H1 (cell line): ENCODE data around the gene CD248. TPM values are rescaled to one million over a fixed set of nuclear protein-coding genes. Genes with fewer than 3 reads are reported as not detected.

Experiments used
- CREB1 ChIP-seq: IDR thresholded peaks from 2 replicates; pipeline ENCODE4 v1.6.1; 2012; ENCODE audit warnings: inconsistent platforms
- SP2 ChIP-seq: IDR thresholded peaks from 2 replicates; pipeline ENCODE4 v1.6.1; 2012; ENCODE audit warnings: mild to moderate bottlenecking, low read length, inconsistent platforms
- polyA plus RNA-seq, 7 experiments: library from polyadenylated mRNA; depleted of rRNA in 3 of 7; stranded (reverse) in 5 of 7; unstranded in 2 of 7; fragments of >200 nt in 5 of 7; fragments of 200-250 nt in 2 of 7; gene quantifications; 1 replicate in 5 of 7; 2 replicates in 1 of 7; 4 replicates in 1 of 7; pipeline versions ENCODE4 v1.2.1 to v1.2.3, GENCODE V29; 2011 to 2013; ENCODE audit warnings: missing spikeins in 2 of 7, mixed read lengths in 2 of 7
- total RNA-seq: library from RNA; stranded (reverse); fragmentation: NEBNext Ultra II Directional; extraction: Animal tissue kit (Norgen Biotek cat#: 25700); gene quantifications from 2 replicates; pipeline ENCODE4 v1.2.1, GENCODE V29; 2021
- TF ChIP-seq, protein P1 (sequence below): fragments of 300-600 bp; sonication (generic); IDR thresholded peaks from 2 replicates; pipeline ENCODE4 v1.7.1; 2012; ENCODE audit warnings: low read length, moderate library complexity, mild to moderate bottlenecking, inconsistent platforms; ENCODE audit not compliant: insufficient replicate concordance
- TF ChIP-seq, protein P2 (sequence below), 3 experiments: IDR thresholded peaks; 1 replicate in 2 of 3; 2 replicates in 1 of 3; pipeline versions ENCODE4 v1.5.1 to v1.6.1; 2011; ENCODE audit warnings: low read length in 3 of 3, mild to moderate bottlenecking in 3 of 3, inconsistent platforms in 2 of 3, low read depth in 1 of 3, moderate library complexity in 1 of 3; ENCODE audit not compliant: insufficient read depth in 1 of 3; ENCODE audit errors: control extremely low read depth in 1 of 3

Gene CD248
- total and polyA plus RNA-seq, 2 of the 8 experiments (the other 6 are each of a cell fraction or from before 2014, with no cell fraction given), result 2.7 to 3.9 TPM

DNA sequence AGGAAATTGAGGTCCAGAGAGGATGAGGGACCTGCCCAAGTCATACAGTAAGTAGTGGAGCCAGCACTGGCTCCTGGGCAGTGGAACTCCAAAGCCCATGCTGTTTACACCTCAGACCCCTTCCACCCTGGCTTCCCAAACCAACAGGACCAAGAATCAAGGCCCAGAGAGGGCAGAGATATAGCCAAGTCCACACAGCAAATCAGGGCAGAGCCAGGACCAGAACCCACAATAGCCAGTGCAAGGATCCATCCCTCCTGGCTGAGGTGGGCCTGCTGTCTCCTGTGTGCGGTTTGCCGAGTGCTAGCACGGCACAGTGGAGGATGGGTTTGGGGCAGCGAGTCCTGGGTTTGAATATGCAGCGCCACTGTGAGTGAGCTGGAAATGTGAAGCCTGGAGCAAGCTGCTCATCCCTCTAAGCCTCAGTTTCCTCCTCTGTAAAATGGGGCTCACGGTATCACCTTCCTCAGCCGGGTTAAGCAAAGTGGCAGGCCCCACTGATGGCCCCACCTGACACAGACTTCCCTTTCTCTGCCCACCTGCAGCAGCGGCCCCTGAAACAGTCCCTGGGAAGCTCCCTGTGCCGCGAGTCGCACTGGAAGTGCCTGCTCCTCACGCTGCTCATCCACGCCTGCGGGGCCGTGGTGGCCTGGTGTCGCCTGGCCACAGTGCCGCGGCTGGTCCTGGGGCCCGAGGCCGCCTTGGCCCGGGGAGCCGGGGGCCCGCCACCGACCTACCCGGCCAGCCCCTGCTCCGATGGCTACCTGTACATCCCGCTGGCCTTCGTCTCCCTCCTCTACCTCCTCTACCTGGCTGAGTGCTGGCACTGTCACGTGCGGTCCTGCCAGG lies 22.8 kb downstream of the CD248 start (continued):
- TF ChIP-seq, protein P1, sequence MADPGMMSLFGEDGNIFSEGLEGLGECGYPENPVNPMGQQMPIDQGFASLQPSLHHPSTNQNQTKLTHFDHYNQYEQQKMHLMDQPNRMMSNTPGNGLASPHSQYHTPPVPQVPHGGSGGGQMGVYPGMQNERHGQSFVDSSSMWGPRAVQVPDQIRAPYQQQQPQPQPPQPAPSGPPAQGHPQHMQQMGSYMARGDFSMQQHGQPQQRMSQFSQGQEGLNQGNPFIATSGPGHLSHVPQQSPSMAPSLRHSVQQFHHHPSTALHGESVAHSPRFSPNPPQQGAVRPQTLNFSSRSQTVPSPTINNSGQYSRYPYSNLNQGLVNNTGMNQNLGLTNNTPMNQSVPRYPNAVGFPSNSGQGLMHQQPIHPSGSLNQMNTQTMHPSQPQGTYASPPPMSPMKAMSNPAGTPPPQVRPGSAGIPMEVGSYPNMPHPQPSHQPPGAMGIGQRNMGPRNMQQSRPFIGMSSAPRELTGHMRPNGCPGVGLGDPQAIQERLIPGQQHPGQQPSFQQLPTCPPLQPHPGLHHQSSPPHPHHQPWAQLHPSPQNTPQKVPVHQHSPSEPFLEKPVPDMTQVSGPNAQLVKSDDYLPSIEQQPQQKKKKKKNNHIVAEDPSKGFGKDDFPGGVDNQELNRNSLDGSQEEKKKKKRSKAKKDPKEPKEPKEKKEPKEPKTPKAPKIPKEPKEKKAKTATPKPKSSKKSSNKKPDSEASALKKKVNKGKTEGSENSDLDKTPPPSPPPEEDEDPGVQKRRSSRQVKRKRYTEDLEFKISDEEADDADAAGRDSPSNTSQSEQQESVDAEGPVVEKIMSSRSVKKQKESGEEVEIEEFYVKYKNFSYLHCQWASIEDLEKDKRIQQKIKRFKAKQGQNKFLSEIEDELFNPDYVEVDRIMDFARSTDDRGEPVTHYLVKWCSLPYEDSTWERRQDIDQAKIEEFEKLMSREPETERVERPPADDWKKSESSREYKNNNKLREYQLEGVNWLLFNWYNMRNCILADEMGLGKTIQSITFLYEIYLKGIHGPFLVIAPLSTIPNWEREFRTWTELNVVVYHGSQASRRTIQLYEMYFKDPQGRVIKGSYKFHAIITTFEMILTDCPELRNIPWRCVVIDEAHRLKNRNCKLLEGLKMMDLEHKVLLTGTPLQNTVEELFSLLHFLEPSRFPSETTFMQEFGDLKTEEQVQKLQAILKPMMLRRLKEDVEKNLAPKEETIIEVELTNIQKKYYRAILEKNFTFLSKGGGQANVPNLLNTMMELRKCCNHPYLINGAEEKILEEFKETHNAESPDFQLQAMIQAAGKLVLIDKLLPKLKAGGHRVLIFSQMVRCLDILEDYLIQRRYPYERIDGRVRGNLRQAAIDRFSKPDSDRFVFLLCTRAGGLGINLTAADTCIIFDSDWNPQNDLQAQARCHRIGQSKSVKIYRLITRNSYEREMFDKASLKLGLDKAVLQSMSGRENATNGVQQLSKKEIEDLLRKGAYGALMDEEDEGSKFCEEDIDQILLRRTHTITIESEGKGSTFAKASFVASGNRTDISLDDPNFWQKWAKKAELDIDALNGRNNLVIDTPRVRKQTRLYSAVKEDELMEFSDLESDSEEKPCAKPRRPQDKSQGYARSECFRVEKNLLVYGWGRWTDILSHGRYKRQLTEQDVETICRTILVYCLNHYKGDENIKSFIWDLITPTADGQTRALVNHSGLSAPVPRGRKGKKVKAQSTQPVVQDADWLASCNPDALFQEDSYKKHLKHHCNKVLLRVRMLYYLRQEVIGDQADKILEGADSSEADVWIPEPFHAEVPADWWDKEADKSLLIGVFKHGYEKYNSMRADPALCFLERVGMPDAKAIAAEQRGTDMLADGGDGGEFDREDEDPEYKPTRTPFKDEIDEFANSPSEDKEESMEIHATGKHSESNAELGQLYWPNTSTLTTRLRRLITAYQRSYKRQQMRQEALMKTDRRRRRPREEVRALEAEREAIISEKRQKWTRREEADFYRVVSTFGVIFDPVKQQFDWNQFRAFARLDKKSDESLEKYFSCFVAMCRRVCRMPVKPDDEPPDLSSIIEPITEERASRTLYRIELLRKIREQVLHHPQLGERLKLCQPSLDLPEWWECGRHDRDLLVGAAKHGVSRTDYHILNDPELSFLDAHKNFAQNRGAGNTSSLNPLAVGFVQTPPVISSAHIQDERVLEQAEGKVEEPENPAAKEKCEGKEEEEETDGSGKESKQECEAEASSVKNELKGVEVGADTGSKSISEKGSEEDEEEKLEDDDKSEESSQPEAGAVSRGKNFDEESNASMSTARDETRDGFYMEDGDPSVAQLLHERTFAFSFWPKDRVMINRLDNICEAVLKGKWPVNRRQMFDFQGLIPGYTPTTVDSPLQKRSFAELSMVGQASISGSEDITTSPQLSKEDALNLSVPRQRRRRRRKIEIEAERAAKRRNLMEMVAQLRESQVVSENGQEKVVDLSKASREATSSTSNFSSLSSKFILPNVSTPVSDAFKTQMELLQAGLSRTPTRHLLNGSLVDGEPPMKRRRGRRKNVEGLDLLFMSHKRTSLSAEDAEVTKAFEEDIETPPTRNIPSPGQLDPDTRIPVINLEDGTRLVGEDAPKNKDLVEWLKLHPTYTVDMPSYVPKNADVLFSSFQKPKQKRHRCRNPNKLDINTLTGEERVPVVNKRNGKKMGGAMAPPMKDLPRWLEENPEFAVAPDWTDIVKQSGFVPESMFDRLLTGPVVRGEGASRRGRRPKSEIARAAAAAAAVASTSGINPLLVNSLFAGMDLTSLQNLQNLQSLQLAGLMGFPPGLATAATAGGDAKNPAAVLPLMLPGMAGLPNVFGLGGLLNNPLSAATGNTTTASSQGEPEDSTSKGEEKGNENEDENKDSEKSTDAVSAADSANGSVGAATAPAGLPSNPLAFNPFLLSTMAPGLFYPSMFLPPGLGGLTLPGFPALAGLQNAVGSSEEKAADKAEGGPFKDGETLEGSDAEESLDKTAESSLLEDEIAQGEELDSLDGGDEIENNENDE, result no peak
- no peak for TF ChIP-seq CREB1
- TF ChIP-seq, protein P2, sequence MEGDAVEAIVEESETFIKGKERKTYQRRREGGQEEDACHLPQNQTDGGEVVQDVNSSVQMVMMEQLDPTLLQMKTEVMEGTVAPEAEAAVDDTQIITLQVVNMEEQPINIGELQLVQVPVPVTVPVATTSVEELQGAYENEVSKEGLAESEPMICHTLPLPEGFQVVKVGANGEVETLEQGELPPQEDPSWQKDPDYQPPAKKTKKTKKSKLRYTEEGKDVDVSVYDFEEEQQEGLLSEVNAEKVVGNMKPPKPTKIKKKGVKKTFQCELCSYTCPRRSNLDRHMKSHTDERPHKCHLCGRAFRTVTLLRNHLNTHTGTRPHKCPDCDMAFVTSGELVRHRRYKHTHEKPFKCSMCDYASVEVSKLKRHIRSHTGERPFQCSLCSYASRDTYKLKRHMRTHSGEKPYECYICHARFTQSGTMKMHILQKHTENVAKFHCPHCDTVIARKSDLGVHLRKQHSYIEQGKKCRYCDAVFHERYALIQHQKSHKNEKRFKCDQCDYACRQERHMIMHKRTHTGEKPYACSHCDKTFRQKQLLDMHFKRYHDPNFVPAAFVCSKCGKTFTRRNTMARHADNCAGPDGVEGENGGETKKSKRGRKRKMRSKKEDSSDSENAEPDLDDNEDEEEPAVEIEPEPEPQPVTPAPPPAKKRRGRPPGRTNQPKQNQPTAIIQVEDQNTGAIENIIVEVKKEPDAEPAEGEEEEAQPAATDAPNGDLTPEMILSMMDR (IDR thresholded peaks at IDR 0.05; ENCODE audit: control extremely low read depth in 1 of 3, insufficient read depth in 1 of 3, low read depth in 1 of 3, low read length in 3 of 3), result no peak
- TF ChIP-seq SP2, result no peak
